OCI-LY3 (cell line): ENCODE measurements around the gene GRAMD1B.

Experiments used
- EZH2phosphoT487 ChIP-seq: fragments of 200-600 bp; shearing (Covaris generic); IDR thresholded peaks from 2 replicates; pipeline ENCODE4 v1.6.1; 2018; ENCODE audit warnings: antibody characterized with exemption, mixed run types, low read depth
- TF ChIP-seq, protein P1 (sequence below): fragments of 200-600, 300-600 bp; sonication (generic); IDR thresholded peaks from 2 replicates; pipeline ENCODE4 v1.5.1; 2014; ENCODE audit warnings: antibody characterized with exemption, low read length, low read depth

DNA sequence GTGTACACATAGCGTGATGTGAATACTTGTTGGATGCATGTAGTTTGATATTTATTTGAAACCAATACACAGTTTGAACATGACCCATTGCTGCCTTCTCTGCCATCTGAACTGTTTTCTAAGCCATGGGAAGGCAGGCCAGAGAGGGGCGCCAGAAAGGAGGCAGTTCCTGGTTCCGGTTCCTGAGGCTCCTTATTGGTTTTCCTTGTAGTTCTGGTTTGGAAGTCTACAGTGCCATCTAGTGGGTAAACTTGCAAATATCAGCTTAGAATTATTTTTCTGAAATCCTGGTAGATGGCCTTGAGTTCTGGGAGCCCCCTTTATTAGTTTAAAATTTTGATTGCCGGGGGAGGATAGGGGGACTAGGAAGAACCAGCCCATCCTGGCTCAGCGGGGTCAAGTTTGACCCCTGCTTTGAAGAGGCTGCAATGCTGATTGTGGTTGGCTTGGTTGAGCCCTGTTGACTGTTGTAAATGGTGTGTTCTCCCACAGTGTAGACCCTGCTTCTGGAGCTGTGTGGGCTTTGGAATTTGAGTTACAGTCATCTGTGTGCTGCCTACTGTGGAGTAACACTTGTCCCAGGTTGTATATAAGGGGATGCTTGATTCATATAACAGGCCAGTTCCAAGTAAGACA lies 48.4 kb downstream of the GRAMD1B start:
- TF ChIP-seq, protein P1, sequence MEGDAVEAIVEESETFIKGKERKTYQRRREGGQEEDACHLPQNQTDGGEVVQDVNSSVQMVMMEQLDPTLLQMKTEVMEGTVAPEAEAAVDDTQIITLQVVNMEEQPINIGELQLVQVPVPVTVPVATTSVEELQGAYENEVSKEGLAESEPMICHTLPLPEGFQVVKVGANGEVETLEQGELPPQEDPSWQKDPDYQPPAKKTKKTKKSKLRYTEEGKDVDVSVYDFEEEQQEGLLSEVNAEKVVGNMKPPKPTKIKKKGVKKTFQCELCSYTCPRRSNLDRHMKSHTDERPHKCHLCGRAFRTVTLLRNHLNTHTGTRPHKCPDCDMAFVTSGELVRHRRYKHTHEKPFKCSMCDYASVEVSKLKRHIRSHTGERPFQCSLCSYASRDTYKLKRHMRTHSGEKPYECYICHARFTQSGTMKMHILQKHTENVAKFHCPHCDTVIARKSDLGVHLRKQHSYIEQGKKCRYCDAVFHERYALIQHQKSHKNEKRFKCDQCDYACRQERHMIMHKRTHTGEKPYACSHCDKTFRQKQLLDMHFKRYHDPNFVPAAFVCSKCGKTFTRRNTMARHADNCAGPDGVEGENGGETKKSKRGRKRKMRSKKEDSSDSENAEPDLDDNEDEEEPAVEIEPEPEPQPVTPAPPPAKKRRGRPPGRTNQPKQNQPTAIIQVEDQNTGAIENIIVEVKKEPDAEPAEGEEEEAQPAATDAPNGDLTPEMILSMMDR = peak; percentile 80
- no peak for TF ChIP-seq EZH2phosphoT487
